GM19455 (cell line): Measurements from ENCODE around the gene LRRC7.

Experiments used
- ATAC-seq: cut with Tn5 transposase; IDR thresholded peaks from one replicate; pipeline ENCODE4 v1.9.1; 2021; ENCODE audit not compliant: unreplicated experiment

Gene LRRC7

GRCh38 chr1:70153739-70154138, 586.0 kb downstream of the LRRC7 start:
- ATAC-seq = no peak

- no peak for ATAC-seq
Measured at GRCh38 chr1:70156529-70157120, 588.9 kb downstream of the LRRC7 start.

DNA sequence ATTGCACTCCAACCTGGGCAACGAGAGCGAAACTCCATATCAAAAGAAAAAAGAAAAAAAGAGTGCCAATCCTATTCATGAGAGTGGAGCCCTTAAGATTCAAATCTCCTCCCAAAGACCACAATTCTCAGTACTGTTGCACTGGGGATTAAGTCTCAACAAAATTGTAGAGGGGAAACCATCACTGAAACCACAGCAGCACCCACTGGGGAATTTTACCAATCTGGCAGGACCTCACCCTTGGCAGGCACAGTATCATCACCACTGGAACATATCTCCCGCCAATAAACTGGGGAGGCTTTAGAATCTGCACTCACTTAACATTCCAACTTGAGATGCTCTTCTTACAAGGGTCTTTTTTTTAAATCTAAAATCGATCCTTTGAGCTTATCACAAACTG, 596.6 kb downstream of the LRRC7 start:
- no peak for ATAC-seq

- ATAC-seq = no peak
Measured at GRCh38 chr1:70168283-70168682, 600.6 kb downstream of the LRRC7 start.

GRCh38 chr1:70169018-70169839, 601.5 kb downstream of the LRRC7 start:
- ATAC-seq = no peak

DNA sequence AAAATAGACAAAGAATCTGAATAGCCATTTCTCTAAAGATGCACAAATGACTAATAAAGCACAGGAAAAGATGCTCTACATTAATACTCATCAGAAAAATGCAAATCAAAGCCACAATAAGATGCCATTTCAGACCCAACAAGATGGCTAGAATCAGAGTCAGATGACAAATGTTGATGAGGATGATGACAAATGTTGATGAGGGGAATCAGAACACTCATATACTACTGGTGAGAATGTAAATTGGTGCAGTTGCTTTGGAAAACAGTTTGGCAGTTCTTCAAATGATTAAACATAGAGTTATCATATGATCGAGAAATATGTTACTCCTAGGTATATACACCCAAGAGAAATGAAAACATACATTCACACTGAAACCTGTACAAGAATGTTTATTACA, 603.8 kb downstream of the LRRC7 start:
- ATAC-seq = no peak
